Thoracic aorta (tissue), 2 donors: ENCODE results near the gene ZBTB45. TPM values are rescaled to one million over a fixed set of nuclear protein-coding genes. Genes with fewer than 3 reads are reported as not detected.

Experiments
- ATAC-seq: fragments of 150-250 bp; one replicate; pipeline ENCODE4 v1.8.0; 2017; ENCODE audit warnings: low read depth; ENCODE audit not compliant: insufficient number of reproducible peaks, low FRiP score
- DNase-seq: peaks from one replicate; pipeline ENCODE4 v3.0.0-alpha.2; 2020; ENCODE audit warnings: low spot score
- H3K27ac ChIP-seq, 2 donors: fragments of 200-600 bp; sonication (generic); 1 replicate in 1 of 2; 2 replicates in 1 of 2; pipeline ENCODE4 v1.5.1; 2016; ENCODE audit warnings: mild to moderate bottlenecking in 2 of 2, moderate library complexity in 2 of 2
- H3K27me3 ChIP-seq: fragments of 200-600 bp; sonication (generic); replicated peaks from 2 replicates; pipeline ENCODE4 v1.6.0; 2016; ENCODE audit warnings: mild to moderate bottlenecking; ENCODE audit not compliant: insufficient read depth
- H3K36me3 ChIP-seq: fragments of 200-600 bp; sonication (generic); one replicate; pipeline ENCODE4 v1.5.1; 2016
- H3K4me1 ChIP-seq, 2 donors: fragments of 200-600 bp; sonication (generic); 1 replicate in 1 of 2; 2 replicates in 1 of 2; pipeline versions ENCODE4 v1.5.1 to v1.6.0; 2016; ENCODE audit warnings: low read depth in 2 of 2, mild to moderate bottlenecking in 1 of 2; ENCODE audit not compliant: control insufficient read depth in 1 of 2
- H3K4me3 ChIP-seq: fragments of 200-600 bp; sonication (generic); 2 replicates; pipeline ENCODE4 v1.5.1; 2016; ENCODE audit warnings: mild to moderate bottlenecking
- H3K9me3 ChIP-seq: fragments of 200-600 bp; sonication (generic); 2 replicates; pipeline ENCODE4 v1.5.1; 2016
- total RNA-seq, 2 donors: library from RNA; depleted of rRNA; stranded (reverse); fragments of >200 nt; gene quantifications; one replicate each; pipeline versions ENCODE4 v1.1.0 to v1.2.3, GENCODE V29; 2016
- TF ChIP-seq, protein P1 (sequence below): fragments of 200-600 bp; sonication (generic); IDR thresholded peaks from one replicate; pipeline ENCODE4 v1.5.1; 2019; ENCODE audit warnings: antibody characterized with exemption

Gene ZBTB45
- total RNA-seq, 2 donors from 2014 or later: 10.4 to 10.9 TPM

DNA sequence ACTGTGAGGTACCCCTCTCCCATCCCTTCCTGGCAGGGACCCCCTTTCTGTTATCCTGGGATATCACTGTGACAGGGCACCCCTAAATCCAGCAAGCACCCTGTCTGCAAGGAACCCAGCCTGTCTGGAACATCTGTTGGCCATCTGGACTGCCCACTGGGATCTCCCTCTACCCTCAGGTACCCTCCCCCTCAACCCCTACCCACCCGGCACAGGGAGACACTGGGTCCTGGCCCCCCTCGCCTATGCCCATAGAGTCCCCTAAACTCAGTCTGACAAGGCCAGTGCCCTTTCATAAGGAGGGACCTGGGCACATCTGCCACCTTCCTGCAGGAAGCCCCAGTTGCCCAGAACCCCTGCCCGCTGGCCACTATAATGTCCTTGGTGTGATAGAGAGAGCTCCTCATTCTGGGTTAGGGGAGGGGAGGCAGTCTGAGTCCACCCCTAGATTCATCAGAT lies 5.0 kb downstream of the ZBTB45 start:
- Histone ChIP-seq H3K4me3 (peak overlapping the region; percentile 65), H3K27ac (no peak overlapping the region)

DNA sequence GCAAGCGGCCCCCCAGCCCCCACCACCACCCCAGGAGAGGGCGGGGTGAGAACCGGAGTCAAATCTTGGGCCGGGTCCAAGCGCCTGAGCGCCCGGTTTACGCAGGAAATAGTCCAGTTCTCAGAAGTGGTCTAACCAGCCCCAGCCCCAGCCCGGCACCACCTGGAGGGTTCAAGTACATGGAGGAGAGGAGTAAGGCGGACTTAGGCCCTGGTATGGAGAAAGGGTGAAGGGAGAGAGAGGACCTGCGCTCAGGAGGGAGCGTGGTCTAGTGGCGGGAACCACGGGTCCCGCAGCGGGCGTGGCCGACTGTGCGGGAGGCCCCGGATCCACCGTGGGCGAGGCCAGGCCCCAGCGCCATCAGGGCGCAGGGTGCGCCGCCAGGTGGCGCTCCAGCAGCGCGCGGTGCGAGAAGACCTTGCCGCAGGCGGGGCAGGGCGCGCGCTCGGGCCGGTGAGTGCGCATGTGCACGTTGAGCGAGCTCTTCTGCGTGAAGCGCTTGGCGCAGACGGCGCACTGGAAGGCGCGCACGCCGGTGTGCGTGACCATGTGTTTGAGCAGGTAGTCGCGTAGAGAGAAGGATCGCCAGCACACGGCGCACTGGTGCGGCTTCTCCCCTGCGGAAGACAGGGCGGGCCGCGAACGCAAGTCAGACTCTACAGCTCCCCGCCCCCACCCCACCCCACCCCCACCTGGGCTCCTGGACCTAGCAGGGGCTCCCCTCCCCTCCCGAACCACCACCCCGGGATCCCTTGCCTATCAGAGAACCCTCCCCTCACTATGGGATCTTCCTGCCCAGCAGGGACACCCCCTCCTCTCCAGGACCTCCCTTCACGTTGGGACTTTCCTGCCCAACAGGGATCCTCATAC lies 5.7 kb downstream of the ZBTB45 start:
- Histone ChIP-seq H3K27me3 (no peaks in the 10 kb centered on the region), H3K27ac (peak overlapping the region; percentile 17 to 47), H3K4me3 (peak overlapping the region; percentile 65), H3K4me1 (peaks cover 13 to 30% of the 10 kb centered on the region in 2 donors), H3K36me3 (peaks cover 21% of the 10 kb centered on the region), H3K9me3 (no peaks in the 10 kb centered on the region)
- TF ChIP-seq, protein P1, sequence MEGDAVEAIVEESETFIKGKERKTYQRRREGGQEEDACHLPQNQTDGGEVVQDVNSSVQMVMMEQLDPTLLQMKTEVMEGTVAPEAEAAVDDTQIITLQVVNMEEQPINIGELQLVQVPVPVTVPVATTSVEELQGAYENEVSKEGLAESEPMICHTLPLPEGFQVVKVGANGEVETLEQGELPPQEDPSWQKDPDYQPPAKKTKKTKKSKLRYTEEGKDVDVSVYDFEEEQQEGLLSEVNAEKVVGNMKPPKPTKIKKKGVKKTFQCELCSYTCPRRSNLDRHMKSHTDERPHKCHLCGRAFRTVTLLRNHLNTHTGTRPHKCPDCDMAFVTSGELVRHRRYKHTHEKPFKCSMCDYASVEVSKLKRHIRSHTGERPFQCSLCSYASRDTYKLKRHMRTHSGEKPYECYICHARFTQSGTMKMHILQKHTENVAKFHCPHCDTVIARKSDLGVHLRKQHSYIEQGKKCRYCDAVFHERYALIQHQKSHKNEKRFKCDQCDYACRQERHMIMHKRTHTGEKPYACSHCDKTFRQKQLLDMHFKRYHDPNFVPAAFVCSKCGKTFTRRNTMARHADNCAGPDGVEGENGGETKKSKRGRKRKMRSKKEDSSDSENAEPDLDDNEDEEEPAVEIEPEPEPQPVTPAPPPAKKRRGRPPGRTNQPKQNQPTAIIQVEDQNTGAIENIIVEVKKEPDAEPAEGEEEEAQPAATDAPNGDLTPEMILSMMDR: peak; percentile 75
- DNase-seq (no peak), ATAC-seq (peak; percentile 44)

More for the DNA sequence above, 5.0 kb downstream of the ZBTB45 start:
- Histone ChIP-seq H3K9me3 (no peaks in the 10 kb centered on the region), H3K4me1 (peaks cover 13 to 31% of the 10 kb centered on the region in 2 donors), H3K36me3 (peaks cover 21% of the 10 kb centered on the region), H3K27me3 (no peaks in the 10 kb centered on the region)
- DNase-seq (no peak), ATAC-seq (no peak)
- TF ChIP-seq, protein P1: no peak

DNA sequence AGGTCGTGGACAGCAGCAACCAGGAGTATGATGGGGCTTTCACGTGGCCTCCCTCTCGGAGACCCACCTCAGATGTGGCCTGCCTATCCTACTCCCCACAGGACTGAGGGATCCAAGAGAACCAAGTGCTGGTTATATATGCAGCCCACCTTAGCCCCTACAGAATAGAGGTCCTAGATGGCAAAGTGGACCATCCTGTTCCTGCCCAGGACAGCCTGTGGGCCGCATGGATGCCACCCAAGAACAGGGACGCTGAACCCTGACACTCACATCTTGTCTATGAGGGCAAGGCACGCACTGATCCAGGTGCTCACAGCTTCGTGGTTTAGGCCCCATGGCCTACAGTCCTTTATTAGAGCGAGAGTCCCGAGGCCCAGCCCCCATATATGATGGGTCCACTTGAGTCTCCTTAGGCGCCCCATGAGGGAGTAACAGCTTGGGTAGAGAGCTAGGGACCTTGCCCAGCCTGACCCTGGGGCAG lies 6.4 kb downstream of the ZBTB45 start:
- TF ChIP-seq, protein P1: no peak
- Histone ChIP-seq H3K4me1 (peaks cover 8 to 23% of the 10 kb centered on the region in 2 donors), H3K27ac (peak overlapping the region; percentile 17 to 47), H3K36me3 (peaks cover 21% of the 10 kb centered on the region), H3K9me3 (no peaks in the 10 kb centered on the region), H3K4me3 (peak overlapping the region; percentile 65), H3K27me3 (no peaks in the 10 kb centered on the region)
- no peak for DNase-seq
- no peak for ATAC-seq

DNA sequence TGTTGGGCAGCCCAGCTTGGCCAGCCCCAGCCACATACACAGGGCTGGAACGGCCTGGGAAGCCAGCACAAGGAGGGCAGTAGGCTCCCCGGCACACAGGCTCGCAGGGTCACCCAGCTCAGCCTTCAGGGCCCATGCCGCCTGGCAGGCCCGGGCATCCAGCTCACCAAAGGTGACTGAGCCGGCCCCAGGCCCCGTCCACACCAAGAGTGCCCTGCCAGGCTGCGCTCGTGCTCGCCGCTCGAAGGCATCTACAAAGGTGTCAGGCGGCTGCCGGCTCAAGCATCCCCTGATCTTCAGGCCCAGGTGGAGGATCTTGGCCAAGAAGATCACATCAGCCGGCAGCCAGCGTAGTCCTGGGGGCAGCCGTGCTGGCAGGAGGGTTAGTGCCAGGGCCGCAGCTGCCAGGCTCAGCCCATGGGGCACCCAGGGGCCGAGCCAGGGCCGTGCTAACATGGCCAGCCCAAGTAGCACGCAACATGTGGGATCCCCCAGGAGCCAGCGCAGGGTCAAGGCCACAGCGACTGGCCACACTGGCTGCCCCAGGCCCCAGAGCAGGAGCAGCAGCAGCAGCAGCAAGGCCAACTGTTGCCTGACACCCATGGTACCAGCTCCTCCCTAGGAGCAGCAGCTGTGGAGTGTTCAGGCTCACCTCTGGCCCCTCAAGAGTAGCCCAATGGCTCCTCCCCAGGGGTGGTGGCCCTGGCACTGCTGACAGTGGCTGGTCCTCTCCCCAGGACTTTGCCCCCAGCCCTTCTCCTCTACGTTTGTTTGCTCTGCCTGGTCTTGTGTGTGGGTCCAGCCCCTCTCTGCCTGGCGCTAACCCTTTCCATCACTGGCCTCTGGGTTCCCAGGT lies 8.0 kb downstream of the ZBTB45 start, which contains the start of gene SLC27A5:
Gene SLC27A5 (minus strand): TSS at position 640 of the 856 bp plus-strand sequence. CDS start 37 bp downstream, at position 603.
- Histone ChIP-seq H3K4me1 (peaks cover 0 to 14% of the 10 kb centered on the region in 2 donors), H3K9me3 (no peaks in the 10 kb centered on the region), H3K4me3 (no peak within 1 kb of the TSS), H3K27me3 (no peaks in the 10 kb centered on the region), H3K27ac (no peak within 1 kb of the TSS), H3K36me3 (peaks cover 12% of the 10 kb centered on the region)
- ATAC-seq: no peak
- TF ChIP-seq, protein P1: no peak
- DNase-seq: no peak
